Measurements from ENCODE around the gene SEC16B.
A peak's percentile ranks its signal among the peaks of the same experiment; 100 is the strongest.
"Not testable (repeated sequence)": the region's sequence is repeated elsewhere in the genome, so short reads cannot be mapped to it uniquely, and the experiment has no call there.

SEC16B gene

GRCh38 chr1:177969825-177970371 is at the start of gene SEC16B:
Gene SEC16B, minus strand, starts transcription at chr1:177970058. Its CDS starts 2,077 bp downstream, at chr1:177967981.
- DNase-seq (ENCODE audit: low spot score): no peak

- no peak for DNase-seq (ENCODE audit: low spot score)
These were observed 49.8 kb upstream of the SEC16B start for GRCh38 chr1:178019622-178020021.

- no peak for DNase-seq (ENCODE audit: low spot score)
These were observed 49.4 kb upstream of the SEC16B start for GRCh38 chr1:178019208-178019607.

- no peak for DNase-seq (ENCODE audit: low spot score)
These were observed 47.7 kb upstream of the SEC16B start for GRCh38 chr1:178017517-178017916.

GRCh38 chr1:178011864-178012503 is 42.1 kb upstream of the SEC16B start:
- no peak for DNase-seq (ENCODE audit: low spot score)

GRCh38 chr1:178011465-178011828 is 41.6 kb upstream of the SEC16B start:
- DNase-seq (ENCODE audit: low spot score): no peak

- DNase-seq (ENCODE audit: low spot score): no peak
These were observed 41.0 kb upstream of the SEC16B start for GRCh38 chr1:178010674-178011464.

GRCh38 chr1:178006043-178006442 is 36.2 kb upstream of the SEC16B start:
- no peak for DNase-seq (ENCODE audit: low spot score)

- no peak for DNase-seq (ENCODE audit: low spot score)
These were observed 35.6 kb upstream of the SEC16B start for GRCh38 chr1:178005450-178005849.

- no peak for DNase-seq (ENCODE audit: low spot score)
These were observed 35.1 kb upstream of the SEC16B start for GRCh38 chr1:178004926-178005391.

- DNase-seq (ENCODE audit: low spot score): no peak
These were observed 29.1 kb upstream of the SEC16B start for GRCh38 chr1:177998696-177999631.

- DNase-seq (ENCODE audit: low spot score): peak; percentile 24
These were observed 27.1 kb upstream of the SEC16B start for GRCh38 chr1:177996957-177997356.

- no peak for DNase-seq (ENCODE audit: low spot score)
These were observed 25.5 kb upstream of the SEC16B start for GRCh38 chr1:177995369-177995768.

- DNase-seq (ENCODE audit: low spot score): not testable (repeated sequence)
These were observed 16.4 kb upstream of the SEC16B start for GRCh38 chr1:177986281-177986680.

GRCh38 chr1:177984761-177985160 is 14.9 kb upstream of the SEC16B start:
- no peak for DNase-seq (ENCODE audit: low spot score)

- peak; percentile 67 for DNase-seq (ENCODE audit: low spot score)
These were observed 14.3 kb upstream of the SEC16B start for GRCh38 chr1:177984136-177984525.

- no peak for DNase-seq (ENCODE audit: low spot score)
These were observed 13.8 kb upstream of the SEC16B start for GRCh38 chr1:177983482-177984135.

GRCh38 chr1:177983077-177983476 is 13.2 kb upstream of the SEC16B start:
- no peak for DNase-seq (ENCODE audit: low spot score)

- DNase-seq (ENCODE audit: low spot score): no peak
These were observed 11.3 kb upstream of the SEC16B start for GRCh38 chr1:177981200-177981599.

GRCh38 chr1:177979272-177979671 is 9.4 kb upstream of the SEC16B start:
- no peak for DNase-seq (ENCODE audit: low spot score)

- DNase-seq (ENCODE audit: low spot score): no peak
These were observed 8.7 kb upstream of the SEC16B start for GRCh38 chr1:177978530-177978929.

- no peak for DNase-seq (ENCODE audit: low spot score)
These were observed 7.3 kb upstream of the SEC16B start for GRCh38 chr1:177977141-177977540.

All from iPS-NIHi11 (cell line).